ENCODE measurements around the gene NUDT3. TPM values are rescaled to one million over a fixed set of nuclear protein-coding genes. Genes with fewer than 3 reads are reported as not detected.
A peak's percentile ranks its signal among the peaks of the same experiment; 100 is the strongest.

NUDT3 gene
- total and polyA plus RNA-seq, 9 of the 15 experiments (the other 6 are each of a cell fraction or from before 2014, with no cell fraction given): 5.4 to 81.2 (median 56.4) TPM

GRCh38 chr6:34246563-34247391 lies 145.7 kb downstream of the NUDT3 start (continued):
- TF ChIP-seq ZNF318 (IDR thresholded peaks at IDR 0.05; ENCODE audit: borderline replicate concordance in 1 of 2, low read depth in 1 of 2) (no peak), ZNF592 (IDR thresholded peaks at IDR 0.05) (peak; percentile 76), THRA (IDR thresholded peaks at IDR 0.05) (no peak), PATZ1 (CRISPR knock-in tag; IDR thresholded peaks at IDR 0.05; ENCODE audit: borderline replicate concordance) (0 out of 2 replicates have a peak, but pooled peaks have one; percentile 16), NFE2 (IDR thresholded peaks at IDR 0.05; ENCODE audit: low read depth) (no peak), E4F1 (CRISPR knock-in tag; IDR thresholded peaks at IDR 0.05; ENCODE audit: borderline replicate concordance) (no peak)
